GM21825 (cell line): ENCODE results near the gene MIEF1.

Experiments used
- ATAC-seq: cut with Tn5 transposase; IDR thresholded peaks from one replicate; pipeline ENCODE4 v1.9.1; 2021; ENCODE audit warnings: mild to moderate bottlenecking, moderate library complexity; ENCODE audit not compliant: unreplicated experiment

Gene MIEF1

GRCh38 chr22:39528080-39528661 is 26.1 kb downstream of the MIEF1 start:
- no peak for ATAC-seq

- no peak for ATAC-seq
Measured at GRCh38 chr22:39528681-39529486, 26.8 kb downstream of the MIEF1 start.

- ATAC-seq: no peak
Measured at GRCh38 chr22:39529487-39529851, 27.4 kb downstream of the MIEF1 start.

- no peak for ATAC-seq
Measured at GRCh38 chr22:39530116-39530515, 28.0 kb downstream of the MIEF1 start.

GRCh38 chr22:39530692-39531331 is 28.7 kb downstream of the MIEF1 start:
- ATAC-seq: no peak

GRCh38 chr22:39532215-39533073 is 30.4 kb downstream of the MIEF1 start, which contains the start of gene RPS19BP1:
TSS of gene RPS19BP1 (minus strand) at chr22:39532748. CDS start at chr22:39532738, 10 bp downstream.
- ATAC-seq: peak; percentile 58

- no peak for ATAC-seq
Measured at GRCh38 chr22:39534092-39534506, 32.0 kb downstream of the MIEF1 start.

- ATAC-seq: no peak
Measured at GRCh38 chr22:39534591-39535356, 32.7 kb downstream of the MIEF1 start.

GRCh38 chr22:39535357-39535725 is 33.3 kb downstream of the MIEF1 start:
- no peak for ATAC-seq

- no peak for ATAC-seq
Measured at GRCh38 chr22:39535831-39536449, 33.9 kb downstream of the MIEF1 start.

GRCh38 chr22:39536711-39537110 is 34.6 kb downstream of the MIEF1 start:
- ATAC-seq: no peak

GRCh38 chr22:39537975-39538374 is 35.9 kb downstream of the MIEF1 start:
- ATAC-seq: no peak

- ATAC-seq: no peak
Measured at GRCh38 chr22:39543095-39543494, 41.0 kb downstream of the MIEF1 start.

- no peak for ATAC-seq
Measured at GRCh38 chr22:39545386-39546365, 43.6 kb downstream of the MIEF1 start.

- no peak for ATAC-seq
Measured at GRCh38 chr22:39546889-39547586, 44.9 kb downstream of the MIEF1 start.

GRCh38 chr22:39547587-39547947 is 45.5 kb downstream of the MIEF1 start:
- no peak for ATAC-seq

- ATAC-seq: no peak
Measured at GRCh38 chr22:39553429-39553828, 51.3 kb downstream of the MIEF1 start.

- no peak for ATAC-seq
Measured at GRCh38 chr22:39554151-39554550, 52.1 kb downstream of the MIEF1 start.
